Ovary (tissue), 9 donors: Measurements from ENCODE around the gene CDX1. TPM values are rescaled to one million over a fixed set of nuclear protein-coding genes. Genes with fewer than 3 reads are reported as not detected.

Experiments used
- DNase-seq, 5 donors: peaks; one replicate each; pipeline ENCODE4 v3.0.0-alpha.2; 2019 to 2020
- H3K27ac ChIP-seq, 2 donors: fragments of 200-600 bp; one replicate each; pipeline versions ENCODE4 v1.5.1 to v1.8.0; 2019 to 2022
- H3K27me3 ChIP-seq: fragments of 200-600 bp; one replicate; pipeline ENCODE4 v1.8.0; 2022
- H3K36me3 ChIP-seq: fragments of 200-600 bp; sonication (generic); one replicate; pipeline ENCODE4 v1.5.1; 2019
- H3K4me1 ChIP-seq: one replicate; pipeline ENCODE4 v1.8.1; 2013; ENCODE audit warnings: mild to moderate bottlenecking, moderate library complexity; ENCODE audit not compliant: insufficient read depth
- H3K4me3 ChIP-seq: fragments of 200-600 bp; sonication (generic); one replicate; pipeline ENCODE4 v1.5.1; 2017
- H3K9me3 ChIP-seq, 2 donors: fragments of 200-600 bp in 1 of 2; sonication (generic) in 1 of 2; one replicate each; pipeline versions ENCODE4 v1.5.1 to v1.8.1; 2013 to 2019; ENCODE audit warnings: mild to moderate bottlenecking in 1 of 2, moderate library complexity in 1 of 2
- EP300 ChIP-seq: sonication (generic); formaldehyde crosslinking; IDR thresholded peaks from one replicate; pipeline ENCODE4 v1.6.1; 2017; ENCODE audit warnings: antibody characterized with exemption
- POLR2A ChIP-seq: fragments of 450-650 bp; IDR thresholded peaks from one replicate; pipeline ENCODE4 v1.6.1; 2017; ENCODE audit warnings: antibody characterized with exemption, mild to moderate bottlenecking, moderate library complexity
- WGBS, 3 donors: extraction: QIAGEN DNeasy Blood & Tissue Kit in 1 of 3; methylation state at CpG; one replicate each; pipeline versions ENCODE4 v1.1.5 to v1.1.7; 2013 to 2017; 5-methylcytosine and 5-hydroxymethylcytosine counted together
- intact Hi-C, 4 donors: fragments of 100-400 bp; cut with DNase I; formaldehyde crosslinking; loops; one replicate each; pipeline versions ENCODE4 v1.11.0 to v1.15.1; 2022 to 2023
- polyA plus RNA-seq, 2 donors: library from polyadenylated mRNA; stranded (reverse); fragments of 200-250 nt in 1 of 2; fragments of 350-450 nt in 1 of 2; fragmentation: Illumina TruSeq in 1 of 2; extraction: RNeasy Lipid Tissue Mini Kit (QIAGEN cat#74804) in 1 of 2; gene quantifications; one replicate each; pipeline ENCODE4 v1.2.3, GENCODE V29; 2013 to 2014
- total RNA-seq, 7 donors: library from RNA; depleted of rRNA in 2 of 7; stranded (reverse); fragments of >200 nt in 2 of 7; fragmentation: NEBNext Ultra II Directional in 3 of 7; extraction: Animal tissue kit (Norgen Biotek cat#: 25700) in 3 of 7; gene quantifications; one replicate each; pipeline versions ENCODE4 v1.1.0 to v1.2.4, GENCODE V29; 2016 to 2023
- TF ChIP-seq, protein P1 (sequence below), 3 donors: fragments of 450-650 bp in 2 of 3; fragments of 200-600 bp in 1 of 3; IDR thresholded peaks; one replicate each; pipeline versions ENCODE4 v1.5.1 to v1.8.0; 2016 to 2022; ENCODE audit warnings: antibody characterized with exemption in 3 of 3, mild to moderate bottlenecking in 1 of 3
- donor health status: DM: no; HTN: no; CAD: no; lungs with moderate emphysema.
- donor health status: DM: no; HTN: no; CAD: no.
- donor health status: Bipolar disorder and iron deficiency.
- donor health status: DM: yes; HTN: yes; CAD: no.
- donor health status: DM: no; HTN: no; CAD: no.
- donor health status: DM: yes; HTN: yes; CAD: no.

Gene CDX1
- total and polyA plus RNA-seq, 9 donors, result 0.18 to 1.4 (median 0.58) TPM

DNA sequence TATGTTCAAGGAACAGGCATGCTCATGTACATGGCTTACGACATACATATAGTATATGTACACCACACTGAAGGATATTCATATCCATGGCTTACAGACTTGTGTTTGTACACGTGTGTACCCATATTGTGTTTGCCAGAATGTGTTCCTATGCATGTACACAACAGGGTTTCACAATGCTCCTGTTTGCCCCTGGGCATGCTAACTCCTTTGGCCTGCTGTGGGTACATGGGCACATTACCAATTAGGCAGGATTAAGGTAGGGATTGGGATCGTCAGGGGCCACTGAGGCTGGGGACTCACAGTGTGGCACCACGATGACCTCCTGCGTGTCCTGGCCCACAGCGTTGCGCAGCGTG, 37.1 kb upstream of the CDX1 start:
- no peaks in the 10 kb centered on the region for H3K9me3 ChIP-seq
- H3K36me3 ChIP-seq, result no peaks in the 10 kb centered on the region
- H3K27me3 ChIP-seq, result no peaks in the 10 kb centered on the region
- intact Hi-C loops, result loop anchor here in 1 of 4 donors (2.0 kb wide), 2 partner anchors 85 to 93 kb away; no protein-coding TSS in a partner anchor
- 34 to 46% (median 41%) methylated on average over 8 of the region's 8 CpGs for whole genome bisulfite sequencing, 3 donors
- peaks cover 9% of the 10 kb centered on the region for H3K4me1 ChIP-seq
- no peak for TF ChIP-seq POLR2A
- TF ChIP-seq EP300, result no peak
- TF ChIP-seq, protein P1, sequence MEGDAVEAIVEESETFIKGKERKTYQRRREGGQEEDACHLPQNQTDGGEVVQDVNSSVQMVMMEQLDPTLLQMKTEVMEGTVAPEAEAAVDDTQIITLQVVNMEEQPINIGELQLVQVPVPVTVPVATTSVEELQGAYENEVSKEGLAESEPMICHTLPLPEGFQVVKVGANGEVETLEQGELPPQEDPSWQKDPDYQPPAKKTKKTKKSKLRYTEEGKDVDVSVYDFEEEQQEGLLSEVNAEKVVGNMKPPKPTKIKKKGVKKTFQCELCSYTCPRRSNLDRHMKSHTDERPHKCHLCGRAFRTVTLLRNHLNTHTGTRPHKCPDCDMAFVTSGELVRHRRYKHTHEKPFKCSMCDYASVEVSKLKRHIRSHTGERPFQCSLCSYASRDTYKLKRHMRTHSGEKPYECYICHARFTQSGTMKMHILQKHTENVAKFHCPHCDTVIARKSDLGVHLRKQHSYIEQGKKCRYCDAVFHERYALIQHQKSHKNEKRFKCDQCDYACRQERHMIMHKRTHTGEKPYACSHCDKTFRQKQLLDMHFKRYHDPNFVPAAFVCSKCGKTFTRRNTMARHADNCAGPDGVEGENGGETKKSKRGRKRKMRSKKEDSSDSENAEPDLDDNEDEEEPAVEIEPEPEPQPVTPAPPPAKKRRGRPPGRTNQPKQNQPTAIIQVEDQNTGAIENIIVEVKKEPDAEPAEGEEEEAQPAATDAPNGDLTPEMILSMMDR (IDR thresholded peaks at IDR 0.05), result no peak
- H3K27ac ChIP-seq, result no peak overlapping the region
- no peak for DNase-seq
- no peak overlapping the region for H3K4me3 ChIP-seq

DNA sequence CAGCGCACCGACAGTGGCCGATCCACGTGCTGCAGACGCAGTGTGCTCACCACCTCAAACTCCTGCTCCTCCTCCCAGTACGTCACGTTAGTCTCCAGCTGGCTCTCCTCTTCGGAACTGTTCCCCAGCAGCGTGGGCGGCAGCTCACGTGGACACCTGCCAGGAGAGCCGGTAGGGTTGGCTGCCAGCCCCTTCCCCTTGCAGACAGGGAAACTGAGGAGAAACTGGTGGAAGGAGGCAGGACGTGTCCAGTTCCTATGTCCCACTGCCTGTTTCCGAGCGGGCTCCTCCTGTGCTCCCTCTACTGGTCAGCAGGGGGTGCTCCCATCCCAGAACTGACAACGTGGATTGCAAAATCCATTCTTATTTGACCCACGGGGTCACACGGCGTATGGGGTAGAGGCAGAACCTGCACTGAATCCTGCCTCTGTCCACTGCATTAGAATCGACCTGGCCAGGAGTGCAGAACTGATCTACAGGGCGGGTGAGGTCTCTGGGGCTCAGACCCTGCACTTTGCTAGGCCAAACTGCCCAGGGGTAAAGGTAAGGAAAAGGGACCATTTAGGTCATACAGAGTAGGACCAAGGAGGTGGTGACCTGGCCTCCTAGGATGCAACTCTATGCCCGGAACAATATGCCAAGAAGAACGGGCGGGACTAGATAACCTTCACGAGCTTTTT, 36.6 kb upstream of the CDX1 start:
- intact Hi-C loops, result loop anchor here (1.0 to 10.0 kb wide), 10 partner anchors 37 to 315 kb away; partner anchors contain the start of genes CDX1 (in 2 of the 4), RPS14 (in 1 of the 4) and TCOF1 (in 1 of the 4)
- Histone ChIP-seq H3K4me1 (peaks cover 9% of the 10 kb centered on the region), H3K9me3 (no peaks in the 10 kb centered on the region), H3K4me3 (no peak overlapping the region), H3K27ac (peak overlapping the region in 1 of 2 donors; percentile 1), H3K36me3 (no peaks in the 10 kb centered on the region), H3K27me3 (no peaks in the 10 kb centered on the region)
- WGBS, 3 donors, result 13 to 16% (median 13%) methylated on average over 25 of the region's 25 CpGs
- peak; percentile 80 to 88 (median 86) for DNase-seq
- TF ChIP-seq POLR2A, result no peak
- TF ChIP-seq, protein P1 (IDR thresholded peaks at IDR 0.05), result peak; percentile 84 to 96 (median 96)

DNA sequence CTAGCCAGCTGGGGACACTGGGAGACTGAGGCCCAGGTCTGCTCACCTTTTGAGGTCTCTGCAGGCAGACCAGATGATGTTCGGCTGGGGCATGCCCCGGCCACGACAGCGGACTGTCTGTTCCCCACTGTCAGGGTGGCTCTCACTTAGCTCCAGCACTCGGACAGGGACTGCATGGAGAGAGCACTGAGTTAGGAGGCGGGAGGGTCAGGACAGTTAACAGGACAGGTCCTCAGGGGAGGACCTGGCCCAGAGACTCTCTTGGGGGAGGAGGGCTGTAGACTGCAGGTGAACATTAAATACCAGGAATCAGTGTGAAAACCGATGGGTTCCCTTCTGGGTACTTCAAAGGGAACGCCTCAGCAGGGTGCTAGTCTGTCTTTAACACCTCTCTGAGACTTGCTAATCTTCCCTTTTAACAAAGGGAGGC, 36.1 kb upstream of the CDX1 start:
- Histone ChIP-seq H3K27me3 (no peaks in the 10 kb centered on the region), H3K36me3 (no peaks in the 10 kb centered on the region), H3K27ac (peak overlapping the region in 1 of 2 donors; percentile 1), H3K4me3 (no peak overlapping the region), H3K9me3 (no peaks in the 10 kb centered on the region), H3K4me1 (peaks cover 9% of the 10 kb centered on the region)
- TF ChIP-seq EP300 (no peak), POLR2A (no peak)
- TF ChIP-seq, protein P1 (IDR thresholded peaks at IDR 0.05), result no peak
- DNase-seq, result no peak
- intact Hi-C loops, result loop anchor here (1.0 to 10.0 kb wide), 8 partner anchors 37 to 314 kb away; partner anchors contain the start of genes CDX1 (in 2 of the 4), RPS14 (in 1 of the 4) and TCOF1 (in 1 of the 4)
- WGBS, 3 donors, result 66 to 75% (median 74%) methylated on average over 8 of the region's 8 CpGs

DNA sequence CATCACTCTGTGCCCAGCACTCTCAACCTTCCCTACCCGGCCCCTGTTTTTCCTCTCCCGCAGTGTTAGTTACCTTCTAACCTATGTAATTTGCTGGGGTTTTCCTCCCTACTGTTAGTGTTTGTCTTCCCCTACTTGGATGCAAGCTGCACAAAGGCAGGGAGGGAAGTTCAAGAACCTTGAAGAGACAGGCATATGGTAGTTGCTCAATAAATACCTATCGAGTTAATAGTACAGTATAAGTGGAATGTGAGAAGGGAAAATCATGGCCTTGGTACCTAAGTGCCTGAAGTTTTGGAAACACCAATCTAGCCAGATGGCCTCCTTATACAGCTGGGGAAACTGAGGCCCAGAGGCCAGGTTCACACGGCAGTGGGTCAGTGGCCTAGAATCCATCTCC, 35.1 kb upstream of the CDX1 start:
- whole genome bisulfite sequencing, 3 donors, result 71 to 79% (median 76%) methylated on average over 4 of the region's 4 CpGs
- Histone ChIP-seq H3K4me1 (peaks cover 16% of the 10 kb centered on the region), H3K27ac (peak overlapping the region in 1 of 2 donors; percentile 59), H3K27me3 (no peaks in the 10 kb centered on the region), H3K36me3 (no peaks in the 10 kb centered on the region), H3K9me3 (no peaks in the 10 kb centered on the region), H3K4me3 (no peak overlapping the region)
- TF ChIP-seq, protein P1 (IDR thresholded peaks at IDR 0.05), result no peak
- no peak for TF ChIP-seq POLR2A
- no peak for TF ChIP-seq EP300
- intact Hi-C loops, result loop anchor here (2.0 to 10.0 kb wide), 7 partner anchors 36 to 313 kb away; partner anchors contain the start of genes CDX1 (in 2 of the 4), RPS14 (in 1 of the 4) and TCOF1 (in 1 of the 4)
- no peak for DNase-seq
